Activated T-helper 1 cell treated with anti-CD3 and anti-CD28 coated beads, Interleukin-12 subunit alpha, Interleukin-12 subunit beta, Interleukin-2, Interleukin-4 antibody, amounts not matched to agents 30 ng/mL and 10 ng/mL and 1 ng/mL, durations not matched to agents 14 hours and 24 hours and 36 hours (primary cell): Measurements from ENCODE around the gene EXOC3L1. TPM values are rescaled to one million over a fixed set of nuclear protein-coding genes. Genes with fewer than 3 reads are reported as not detected.

Experiments used
- DNase-seq: peaks from one replicate; pipeline ENCODE4 v3.0.0; 2021; ENCODE audit warnings: low spot score
- H3K27ac Mint-ChIP-seq: one replicate; pipeline ENCODE4 v1.8.0; 2021; ENCODE audit warnings: mild to moderate bottlenecking, mixed read lengths
- H3K27me3 Mint-ChIP-seq: one replicate; pipeline ENCODE4 v1.8.0; 2022; ENCODE audit warnings: mild to moderate bottlenecking, moderate library complexity, mixed read lengths; ENCODE audit not compliant: insufficient read depth
- H3K36me3 Mint-ChIP-seq: one replicate; pipeline ENCODE4 v1.8.0; 2021; ENCODE audit warnings: low read depth, mixed read lengths
- H3K4me1 Mint-ChIP-seq: one replicate; pipeline ENCODE4 v1.8.0; 2021; ENCODE audit warnings: low read depth, mixed read lengths
- H3K4me3 Mint-ChIP-seq: one replicate; pipeline ENCODE4 v1.8.0; 2021; ENCODE audit warnings: mild to moderate bottlenecking, moderate library complexity, mixed read lengths
- H3K9me3 Mint-ChIP-seq: one replicate; pipeline ENCODE4 v1.8.0; 2021; ENCODE audit warnings: mixed read lengths
- intact Hi-C: fragments of 100-400 bp; cut with micrococcal nuclease; formaldehyde crosslinking; loops from one replicate; pipeline ENCODE4 v1.15.1; 2024
- total RNA-seq: library from RNA; stranded (reverse); gene quantifications from 2 replicates; pipeline ENCODE4 v1.2.3, GENCODE V29; 2022

EXOC3L1 gene
- total RNA-seq, 1 donor from 2014 or later = 0.34 TPM

DNA sequence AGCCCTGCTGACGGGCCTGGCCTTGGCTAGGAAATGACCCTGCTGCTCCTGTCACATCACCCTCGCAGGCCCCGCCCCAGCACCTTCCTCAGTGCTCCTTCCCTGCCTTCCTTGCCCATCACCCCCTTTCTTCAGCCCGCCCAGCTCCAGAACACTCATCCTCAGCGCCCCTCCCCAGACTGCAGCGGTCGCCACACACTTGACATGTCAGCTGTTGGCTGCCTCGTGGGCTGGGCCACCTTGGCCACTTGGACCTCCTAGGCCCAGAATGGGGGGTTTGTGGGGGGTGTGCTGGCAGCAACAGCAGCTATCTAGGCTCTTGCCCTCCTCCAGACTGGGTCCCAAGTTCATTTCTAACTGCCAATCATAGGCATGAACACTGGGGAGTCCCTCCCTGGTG, 19.6 kb upstream of the EXOC3L1 start:
- intact Hi-C loops = no loop called here
- H3K9me3 Mint-ChIP-seq = no peaks in the 10 kb centered on the region
- DNase-seq = no peak
- peaks cover 6% of the 10 kb centered on the region for H3K36me3 Mint-ChIP-seq
- H3K4me1 Mint-ChIP-seq = no peaks in the 10 kb centered on the region
- no peaks in the 10 kb centered on the region for H3K27me3 Mint-ChIP-seq
- no peak overlapping the region for H3K27ac Mint-ChIP-seq
- H3K4me3 Mint-ChIP-seq = no peak overlapping the region

DNA sequence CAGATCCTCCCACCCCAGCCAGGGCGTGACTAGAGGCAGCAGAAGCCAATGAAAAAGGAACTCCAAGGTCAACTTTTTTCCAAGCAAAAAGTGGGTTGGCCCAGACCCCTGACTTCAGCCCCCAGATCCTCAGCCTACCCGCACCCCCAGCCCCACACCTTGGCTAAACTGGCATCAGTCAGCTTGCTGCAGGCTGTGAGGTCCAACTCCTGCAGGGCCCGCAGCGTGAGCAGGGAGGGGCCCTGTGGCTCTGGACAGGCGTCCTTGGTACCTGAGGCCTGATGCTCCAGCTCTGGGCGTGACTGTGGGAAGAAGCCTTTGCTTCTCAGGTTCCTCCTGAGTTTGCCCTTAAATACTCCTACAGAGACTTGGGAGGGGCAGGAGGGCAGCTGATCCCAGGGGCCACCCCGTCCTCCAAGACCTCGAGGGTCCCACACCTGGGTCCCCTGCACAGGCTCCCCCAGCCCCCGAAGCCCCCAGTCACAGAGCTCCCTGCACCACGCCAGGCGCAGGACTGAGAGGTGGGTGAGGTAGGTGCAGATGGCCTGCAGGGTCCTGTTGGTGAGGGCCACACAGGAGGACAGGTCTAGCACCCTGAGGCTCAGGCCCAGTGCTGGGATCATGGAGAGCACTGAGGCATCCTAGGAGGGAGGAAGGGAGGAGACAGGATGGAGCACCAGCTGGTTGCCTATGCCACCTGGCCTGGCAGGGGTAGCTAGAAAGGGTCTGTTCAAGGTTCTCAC, 18.4 kb upstream of the EXOC3L1 start:
- Mint-ChIP-seq H3K27ac (no peak overlapping the region), H3K4me1 (no peaks in the 10 kb centered on the region), H3K9me3 (no peaks in the 10 kb centered on the region), H3K36me3 (peaks cover 6% of the 10 kb centered on the region), H3K4me3 (no peak overlapping the region), H3K27me3 (no peaks in the 10 kb centered on the region)
- intact Hi-C loops = no loop called here
- no peak for DNase-seq

- intact Hi-C loops = no loop called here
- H3K36me3 Mint-ChIP-seq = peaks cover 6% of the 10 kb centered on the region
- DNase-seq = no peak
- no peaks in the 10 kb centered on the region for H3K9me3 Mint-ChIP-seq
- H3K27me3 Mint-ChIP-seq = no peaks in the 10 kb centered on the region
- no peak overlapping the region for H3K27ac Mint-ChIP-seq
- no peak overlapping the region for H3K4me3 Mint-ChIP-seq
- H3K4me1 Mint-ChIP-seq = no peaks in the 10 kb centered on the region
Measured at GRCh38 chr16:67207249-67208091, 17.5 kb upstream of the EXOC3L1 start.

GRCh38 chr16:67206838-67207248, 16.9 kb upstream of the EXOC3L1 start:
- Mint-ChIP-seq H3K4me3 (no peak overlapping the region), H3K27me3 (no peaks in the 10 kb centered on the region), H3K4me1 (no peaks in the 10 kb centered on the region), H3K9me3 (no peaks in the 10 kb centered on the region), H3K27ac (no peak overlapping the region), H3K36me3 (peaks cover 6% of the 10 kb centered on the region)
- intact Hi-C loops = no loop called here
- DNase-seq = no peak

DNA sequence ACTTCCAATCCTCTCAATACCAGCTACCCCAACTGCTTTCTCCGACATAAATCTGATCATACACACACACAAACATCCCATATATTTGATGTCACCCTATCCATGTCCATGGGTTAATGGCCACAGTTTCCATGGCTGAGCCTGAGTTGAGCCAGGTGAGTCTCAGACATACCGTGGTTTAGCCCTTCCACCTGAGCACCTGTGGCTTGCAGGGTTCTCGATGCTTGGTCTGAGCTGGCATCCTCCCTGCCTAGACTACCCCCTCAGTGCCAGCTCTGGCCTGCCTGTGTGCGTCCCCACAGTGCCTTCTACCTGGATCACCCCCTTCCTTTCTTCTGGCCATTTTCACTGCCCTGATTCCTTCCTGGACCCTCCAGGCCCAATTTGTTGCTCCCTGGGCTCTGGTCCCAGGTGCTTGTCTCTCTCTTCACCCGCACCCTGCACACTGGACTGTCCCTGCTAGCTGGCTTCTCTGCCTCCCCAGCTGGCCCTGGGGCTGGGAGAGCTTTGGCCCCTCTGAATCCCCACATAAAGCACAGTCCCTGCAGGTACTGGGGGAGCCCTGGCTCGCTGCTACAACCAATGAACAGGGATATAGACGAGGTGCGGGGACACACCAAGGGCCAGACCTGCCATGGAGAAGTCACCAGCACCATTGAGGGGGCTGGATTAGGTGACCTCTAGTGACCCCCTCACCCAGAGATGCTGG, 16.3 kb upstream of the EXOC3L1 start:
- no peak overlapping the region for H3K27ac Mint-ChIP-seq
- no peaks in the 10 kb centered on the region for H3K4me1 Mint-ChIP-seq
- no peak for DNase-seq
- no peak overlapping the region for H3K4me3 Mint-ChIP-seq
- no peaks in the 10 kb centered on the region for H3K27me3 Mint-ChIP-seq
- peaks cover 6% of the 10 kb centered on the region for H3K36me3 Mint-ChIP-seq
- intact Hi-C loops = no loop called here
- H3K9me3 Mint-ChIP-seq = no peaks in the 10 kb centered on the region

DNA sequence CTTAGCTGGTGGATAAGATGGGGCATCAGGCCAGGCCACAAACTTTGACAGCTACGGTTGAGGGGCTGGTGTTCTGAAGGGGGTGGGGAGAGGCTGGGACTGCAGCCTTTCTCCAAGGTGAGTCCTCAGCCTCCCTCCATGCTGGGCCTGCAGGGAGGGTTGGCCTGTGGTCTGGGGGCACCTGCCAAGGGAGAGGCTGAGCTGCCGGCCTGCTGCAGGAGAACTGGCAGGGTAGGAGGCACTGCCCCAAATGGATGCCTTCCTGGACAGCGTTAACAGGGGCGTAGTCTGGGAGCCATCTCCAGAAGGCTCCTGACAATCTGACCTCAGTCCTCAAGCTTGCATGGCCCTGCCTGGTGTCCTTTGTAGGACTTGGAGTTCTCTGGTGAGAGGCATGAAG, 14.1 kb upstream of the EXOC3L1 start:
- peaks cover 14% of the 10 kb centered on the region for H3K36me3 Mint-ChIP-seq
- H3K9me3 Mint-ChIP-seq = no peaks in the 10 kb centered on the region
- H3K27ac Mint-ChIP-seq = no peak overlapping the region
- no peaks in the 10 kb centered on the region for H3K27me3 Mint-ChIP-seq
- no peaks in the 10 kb centered on the region for H3K4me1 Mint-ChIP-seq
- no peak overlapping the region for H3K4me3 Mint-ChIP-seq
- no peak for DNase-seq
- intact Hi-C loops = no loop called here

DNA sequence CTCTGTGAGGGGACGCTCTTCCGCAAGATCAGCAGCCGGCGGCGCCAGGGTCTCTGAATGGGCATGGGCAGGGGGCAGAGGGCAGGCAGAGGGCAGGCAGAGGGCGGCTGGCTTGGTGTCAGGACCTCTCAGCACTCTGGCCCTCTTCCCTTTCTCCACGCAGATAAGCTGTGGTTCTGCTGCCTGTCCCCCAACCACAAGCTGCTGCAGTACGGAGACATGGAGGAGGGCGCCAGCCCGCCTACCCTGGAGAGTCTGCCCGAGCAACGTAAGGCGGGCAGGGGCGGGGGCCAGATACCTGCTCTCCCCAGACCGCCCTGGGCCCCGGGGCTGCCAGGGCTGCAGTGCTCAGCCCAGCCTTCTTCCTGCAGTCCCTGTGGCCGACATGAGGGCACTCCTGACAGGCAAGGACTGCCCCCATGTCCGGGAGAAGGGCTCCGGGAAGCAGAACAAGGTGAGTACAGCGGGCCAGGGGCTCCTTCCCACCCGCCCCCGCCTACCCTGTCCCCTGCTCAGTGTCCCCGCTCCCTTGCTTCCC, 13.1 kb upstream of the EXOC3L1 start:
- H3K4me1 Mint-ChIP-seq = no peaks in the 10 kb centered on the region
- H3K27ac Mint-ChIP-seq = no peak overlapping the region
- no peaks in the 10 kb centered on the region for H3K9me3 Mint-ChIP-seq
- no peak for DNase-seq
- H3K27me3 Mint-ChIP-seq = no peaks in the 10 kb centered on the region
- no peak overlapping the region for H3K4me3 Mint-ChIP-seq
- H3K36me3 Mint-ChIP-seq = peaks cover 16% of the 10 kb centered on the region
- intact Hi-C loops = no loop called here

- no peak overlapping the region for H3K27ac Mint-ChIP-seq
- no peak for DNase-seq
- no peaks in the 10 kb centered on the region for H3K4me1 Mint-ChIP-seq
- no peaks in the 10 kb centered on the region for H3K9me3 Mint-ChIP-seq
- H3K36me3 Mint-ChIP-seq = peaks cover 16% of the 10 kb centered on the region
- intact Hi-C loops = no loop called here
- no peaks in the 10 kb centered on the region for H3K27me3 Mint-ChIP-seq
- no peak overlapping the region for H3K4me3 Mint-ChIP-seq
Measured at GRCh38 chr16:67202426-67202825, 12.5 kb upstream of the EXOC3L1 start.

DNA sequence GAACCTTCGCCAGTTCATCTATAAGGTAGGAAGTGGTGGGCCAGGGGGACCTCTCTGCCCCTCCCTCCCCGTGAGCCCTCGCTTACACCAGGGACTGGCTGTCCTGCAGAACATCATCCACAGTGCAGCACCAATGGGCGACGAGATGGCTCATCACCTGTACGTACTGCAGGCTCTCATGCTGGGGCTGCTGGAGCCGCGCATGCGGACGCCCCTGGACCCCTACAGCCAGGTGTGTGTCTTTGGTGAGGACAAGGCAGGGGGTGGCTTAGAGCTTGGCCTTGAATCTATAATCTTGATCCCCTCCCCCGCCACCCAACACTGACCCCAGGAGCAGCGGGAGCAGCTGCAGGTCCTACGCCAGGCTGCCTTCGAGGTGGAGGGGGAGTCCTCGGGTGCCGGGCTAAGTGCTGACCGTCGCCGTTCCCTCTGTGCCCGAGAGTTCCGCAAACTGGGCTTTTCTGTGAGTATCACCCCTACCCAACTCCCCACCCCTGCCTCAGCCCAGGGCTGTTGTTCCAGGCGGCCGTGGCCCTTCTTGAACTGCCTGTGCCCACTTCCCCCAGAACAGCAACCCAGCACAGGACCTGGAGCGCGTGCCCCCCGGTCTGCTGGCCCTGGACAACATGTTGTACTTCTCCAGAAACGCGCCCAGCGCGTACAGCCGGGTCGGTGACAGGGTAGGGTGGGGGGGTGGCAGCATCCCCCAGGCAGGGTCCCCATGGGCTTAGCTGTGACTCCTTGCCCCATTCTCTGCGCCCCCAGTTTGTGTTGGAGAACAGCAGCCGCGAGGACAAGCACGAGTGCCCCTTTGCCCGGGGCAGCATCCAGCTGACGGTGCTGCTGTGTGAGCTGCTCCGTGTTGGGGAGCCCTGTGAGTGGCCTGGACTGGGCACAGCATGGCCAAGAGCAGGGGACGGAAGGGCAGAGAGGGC, 11.7 kb upstream of the EXOC3L1 start:
- no peak overlapping the region for H3K4me3 Mint-ChIP-seq
- H3K27me3 Mint-ChIP-seq = no peaks in the 10 kb centered on the region
- H3K9me3 Mint-ChIP-seq = no peaks in the 10 kb centered on the region
- H3K4me1 Mint-ChIP-seq = peaks cover 3% of the 10 kb centered on the region
- DNase-seq = no peak
- intact Hi-C loops = no loop called here
- peaks cover 20% of the 10 kb centered on the region for H3K36me3 Mint-ChIP-seq
- H3K27ac Mint-ChIP-seq = no peak overlapping the region

DNA sequence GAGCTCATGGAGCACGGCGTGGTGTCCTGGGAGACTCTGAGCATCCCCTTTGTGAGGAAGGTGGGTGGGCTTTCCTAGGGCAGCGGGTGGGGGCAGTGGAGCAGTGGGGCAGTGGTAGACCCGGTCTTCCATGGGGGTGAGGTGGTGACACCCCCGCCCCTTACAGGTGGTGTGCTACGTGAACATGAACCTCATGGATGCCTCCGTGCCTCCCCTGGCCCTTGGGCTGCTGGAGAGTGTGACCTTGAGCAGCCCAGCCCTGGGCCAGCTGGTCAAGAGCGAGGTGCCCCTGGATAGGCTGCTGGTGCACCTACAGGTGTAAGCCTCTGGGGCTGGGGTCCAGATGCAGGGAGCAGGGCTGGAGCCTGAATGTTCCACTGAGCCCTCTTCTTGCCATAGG, 10.6 kb upstream of the EXOC3L1 start:
- no peak for DNase-seq
- Mint-ChIP-seq H3K27me3 (no peaks in the 10 kb centered on the region), H3K27ac (no peak overlapping the region), H3K9me3 (no peaks in the 10 kb centered on the region), H3K4me3 (no peak overlapping the region), H3K36me3 (peaks cover 25% of the 10 kb centered on the region), H3K4me1 (peaks cover 15% of the 10 kb centered on the region)
- intact Hi-C loops = no loop called here

DNA sequence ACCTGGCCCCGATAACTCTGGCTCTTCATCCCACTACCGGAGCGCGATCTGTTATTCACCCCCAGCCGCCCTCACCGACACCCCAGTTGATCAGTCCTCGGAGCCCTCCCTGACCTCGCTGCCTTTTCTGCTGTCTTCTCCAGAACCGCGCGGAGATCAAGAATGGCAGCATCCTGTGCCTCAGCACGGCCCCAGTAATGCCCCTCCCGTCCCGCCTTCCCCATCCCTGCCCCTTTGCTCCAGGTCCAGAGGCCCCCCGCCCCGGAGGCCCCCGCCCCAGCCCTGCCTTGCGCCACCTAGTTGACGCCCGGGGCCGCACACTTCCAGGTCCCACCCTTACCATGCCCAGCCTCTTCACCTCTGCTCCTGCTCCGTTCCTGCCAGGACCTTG, 9.9 kb upstream of the EXOC3L1 start:
- Mint-ChIP-seq H3K27me3 (no peaks in the 10 kb centered on the region), H3K9me3 (no peaks in the 10 kb centered on the region), H3K27ac (no peak overlapping the region), H3K4me1 (peaks cover 18% of the 10 kb centered on the region), H3K36me3 (peaks cover 31% of the 10 kb centered on the region), H3K4me3 (no peak overlapping the region)
- intact Hi-C loops = no loop called here
- DNase-seq = no peak
